ENCODE results near the gene PCDHGA1.
"Not testable (repeated sequence)": the region's sequence is repeated elsewhere in the genome, so short reads cannot be mapped to it uniquely, and the experiment has no call there.

The PCDHGA1 gene

DNA sequence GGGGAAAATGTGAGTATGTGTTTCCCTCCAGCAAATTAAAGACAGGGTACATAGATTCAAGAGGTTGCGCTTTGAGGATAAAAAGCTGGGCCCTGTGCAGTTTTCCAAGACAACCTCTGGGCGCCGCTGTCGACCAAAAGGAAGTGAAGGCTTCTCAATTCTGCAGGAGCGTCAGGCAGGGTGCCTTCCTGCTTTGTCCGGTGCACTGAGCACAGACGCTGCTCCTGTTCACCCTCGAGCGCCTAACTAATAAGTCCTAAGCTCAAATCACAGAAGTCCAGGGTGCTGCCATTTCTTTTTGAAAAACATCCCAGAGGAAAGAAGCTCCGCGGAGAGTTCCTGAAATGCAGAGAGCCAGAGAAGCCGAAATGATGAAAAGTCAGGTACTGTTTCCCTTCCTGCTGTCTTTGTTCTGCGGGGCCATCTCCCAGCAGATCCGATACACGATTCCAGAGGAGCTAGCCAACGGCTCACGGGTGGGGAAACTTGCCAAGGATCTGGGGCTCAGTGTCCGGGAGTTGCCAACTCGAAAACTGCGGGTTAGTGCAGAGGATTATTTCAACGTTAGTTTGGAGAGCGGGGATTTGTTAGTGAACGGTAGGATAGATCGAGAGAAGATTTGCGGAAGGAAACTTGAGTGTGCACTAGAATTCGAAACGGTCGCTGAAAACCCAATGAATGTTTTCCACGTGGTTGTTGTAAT lies 19.8 kb downstream of the PCDHGA1 start, which contains the start of gene PCDHGB1:
Gene PCDHGB1, plus strand, starts transcription at position 183 of the 703 bp plus-strand sequence. Its CDS starts 162 bp downstream, at position 345.
- DNase-seq (ENCODE audit: low read depth) = no peak

DNA sequence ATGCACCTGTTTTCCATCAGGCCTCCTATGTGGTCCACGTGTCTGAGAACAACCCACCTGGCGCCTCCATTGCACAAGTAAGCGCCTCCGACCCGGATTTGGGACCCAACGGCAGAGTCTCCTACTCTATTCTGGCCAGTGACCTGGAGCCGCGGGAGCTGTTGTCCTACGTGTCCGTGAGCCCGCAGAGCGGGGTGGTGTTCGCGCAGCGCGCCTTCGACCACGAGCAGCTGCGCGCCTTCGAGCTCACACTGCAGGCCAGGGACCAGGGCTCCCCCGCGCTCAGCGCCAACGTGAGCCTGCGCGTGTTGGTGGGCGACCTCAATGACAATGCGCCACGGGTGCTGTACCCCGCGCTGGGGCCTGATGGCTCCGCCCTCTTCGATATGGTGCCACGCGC lies 21.3 kb downstream of the PCDHGA1 start:
- DNase-seq (ENCODE audit: low read depth) = no peak

DNA sequence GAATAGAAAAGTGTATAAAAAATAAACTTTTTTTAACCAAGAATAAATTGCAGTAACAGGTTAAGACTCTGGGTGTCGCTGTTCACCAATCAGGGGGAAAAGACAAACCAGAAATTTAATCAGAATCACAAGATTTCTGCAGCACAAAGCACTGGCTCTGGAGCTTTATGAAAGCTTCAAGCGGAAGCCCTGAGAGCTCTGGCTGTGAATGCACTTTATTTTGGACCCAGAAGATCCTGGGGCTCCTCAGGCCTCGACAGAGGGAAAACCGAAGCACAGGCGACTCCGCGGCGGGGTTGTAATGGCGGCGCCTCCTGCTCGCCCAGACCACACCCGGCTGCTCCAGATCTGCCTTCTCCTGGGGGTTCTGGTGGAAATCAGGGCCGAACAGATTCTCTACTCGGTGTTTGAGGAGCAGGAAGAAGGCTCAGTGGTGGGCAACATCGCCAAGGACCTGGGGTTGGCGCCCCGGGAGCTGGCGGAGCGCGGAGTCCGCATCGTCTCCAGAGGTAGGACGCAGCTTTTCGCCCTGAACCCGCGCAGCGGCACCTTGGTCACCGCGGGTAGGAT lies 24.7 kb downstream of the PCDHGA1 start, which contains the start of gene PCDHGA4:
Gene PCDHGA4, plus strand, starts transcription at position 122 of the 570 bp plus-strand sequence. Its CDS starts 87 bp downstream, at position 209.
- no peak for DNase-seq (ENCODE audit: low read depth)

DNA sequence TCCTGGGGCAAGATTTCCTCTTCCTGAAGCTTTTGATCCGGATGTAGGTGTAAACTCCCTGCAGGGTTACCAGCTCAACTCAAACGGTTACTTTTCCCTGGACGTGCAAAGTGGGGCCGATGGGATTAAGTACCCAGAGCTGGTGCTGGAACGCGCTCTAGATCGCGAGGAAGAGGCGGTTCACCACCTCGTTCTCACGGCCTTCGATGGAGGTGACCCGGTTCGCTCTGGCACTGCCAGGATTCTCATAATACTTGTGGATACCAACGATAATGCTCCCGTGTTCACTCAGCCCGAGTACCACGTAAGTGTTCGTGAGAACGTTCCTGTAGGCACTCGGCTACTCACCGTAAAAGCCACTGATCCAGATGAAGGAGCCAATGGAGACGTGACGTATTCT lies 25.3 kb downstream of the PCDHGA1 start:
- DNase-seq (ENCODE audit: low read depth) = no peak

DNA sequence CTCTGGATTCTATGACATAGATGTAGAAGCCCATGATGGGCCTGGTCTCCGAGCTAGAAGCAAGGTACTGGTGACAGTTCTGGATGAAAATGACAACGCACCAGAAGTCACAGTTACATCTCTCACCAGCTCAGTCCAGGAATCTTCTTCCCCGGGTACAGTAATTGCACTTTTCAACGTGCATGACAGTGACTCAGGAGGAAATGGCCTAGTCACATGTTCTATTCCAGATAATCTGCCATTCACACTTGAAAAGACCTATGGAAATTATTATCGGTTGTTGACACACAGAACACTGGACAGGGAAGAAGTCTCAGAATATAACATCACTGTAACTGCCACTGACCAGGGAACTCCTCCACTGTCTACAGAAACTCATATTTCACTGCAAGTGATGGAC lies 25.8 kb downstream of the PCDHGA1 start:
- no peak for DNase-seq (ENCODE audit: low read depth)

DNA sequence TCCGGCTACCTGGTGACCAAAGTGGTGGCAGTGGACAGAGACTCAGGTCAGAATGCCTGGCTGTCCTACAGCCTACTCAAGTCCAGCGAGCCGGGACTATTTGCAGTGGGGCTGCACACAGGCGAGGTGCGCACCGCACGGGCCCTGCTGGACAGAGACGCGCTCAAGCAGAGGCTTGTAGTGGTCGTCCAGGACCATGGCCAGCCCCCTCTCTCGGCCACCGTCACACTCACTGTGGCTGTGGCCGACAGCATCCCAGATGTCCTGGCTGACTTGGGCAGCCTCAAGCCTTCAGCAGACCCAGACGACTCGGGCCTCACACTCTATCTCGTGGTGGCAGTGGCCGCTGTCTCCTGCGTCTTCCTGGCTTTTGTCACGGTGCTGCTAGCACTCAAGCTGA lies 26.6 kb downstream of the PCDHGA1 start:
- no peak for DNase-seq (ENCODE audit: low read depth)

DNA sequence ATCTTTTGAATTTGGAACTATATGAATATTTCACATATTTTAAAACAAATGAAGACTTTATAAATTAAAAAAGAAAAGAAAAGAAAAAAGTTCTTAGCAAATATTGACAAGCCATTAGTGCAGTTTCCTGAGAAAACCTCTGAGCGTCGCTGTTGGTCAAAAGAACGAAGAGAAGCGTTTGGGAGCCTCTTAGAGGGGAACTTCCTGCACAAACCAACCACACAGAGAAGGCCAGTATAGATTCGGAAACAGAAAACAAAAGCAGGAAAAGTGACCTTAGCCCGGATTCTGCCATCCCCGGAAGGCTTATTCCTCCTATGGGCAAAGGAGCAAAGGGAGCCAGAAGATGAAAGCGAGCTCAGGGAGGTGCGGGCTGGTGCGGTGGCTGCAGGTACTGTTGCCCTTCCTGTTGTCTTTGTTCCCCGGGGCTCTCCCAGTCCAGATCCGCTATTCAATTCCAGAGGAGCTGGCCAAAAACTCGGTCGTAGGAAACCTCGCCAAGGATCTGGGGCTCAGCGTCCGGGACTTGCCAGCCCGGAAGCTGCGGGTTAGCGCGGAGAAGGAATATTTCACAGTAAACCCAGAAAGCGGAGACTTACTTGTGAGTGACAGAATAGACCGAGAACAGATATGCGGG lies 29.6 kb downstream of the PCDHGA1 start, which contains the start of gene PCDHGB2:
Gene PCDHGB2, plus strand, starts transcription at position 205 of the 637 bp plus-strand sequence. Its CDS starts 142 bp downstream, at position 347.
- no peak for DNase-seq (ENCODE audit: low read depth)

DNA sequence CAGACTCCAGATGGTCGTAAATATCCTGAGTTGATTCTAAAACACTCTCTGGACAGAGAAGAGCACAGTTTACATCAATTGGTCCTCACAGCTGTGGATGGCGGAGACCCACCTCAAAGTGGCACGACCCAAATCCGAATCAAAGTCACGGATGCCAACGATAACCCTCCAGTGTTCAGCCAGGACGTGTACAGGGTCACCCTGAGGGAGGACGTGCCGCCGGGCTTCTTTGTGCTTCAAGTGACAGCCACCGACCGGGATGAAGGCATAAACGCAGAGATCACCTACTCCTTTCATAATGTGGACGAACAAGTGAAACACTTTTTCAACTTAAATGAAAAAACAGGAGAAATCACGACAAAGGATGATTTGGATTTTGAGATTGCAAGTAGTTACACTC lies 30.4 kb downstream of the PCDHGA1 start:
- DNase-seq (ENCODE audit: low read depth) = no peak

DNA sequence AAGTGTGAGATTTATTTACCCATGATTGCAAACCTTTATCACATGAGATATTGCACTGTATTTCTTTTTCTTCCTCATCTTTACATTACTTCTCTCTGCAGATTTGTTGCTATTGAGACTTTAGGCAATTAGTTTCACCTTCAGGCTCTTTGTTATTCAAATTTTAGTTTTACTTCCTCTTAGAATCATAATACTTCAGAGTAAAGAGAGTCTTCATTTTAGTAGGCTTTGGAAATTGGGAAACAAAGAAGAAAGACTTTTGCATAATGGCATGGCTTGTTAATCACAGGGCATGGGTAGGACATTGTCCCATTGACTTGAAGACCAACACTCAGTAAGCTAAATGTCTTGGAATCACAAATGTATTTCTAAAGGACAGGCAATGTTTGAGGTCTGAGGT lies 32.4 kb downstream of the PCDHGA1 start:
- DNase-seq (ENCODE audit: low read depth) = no peak

DNA sequence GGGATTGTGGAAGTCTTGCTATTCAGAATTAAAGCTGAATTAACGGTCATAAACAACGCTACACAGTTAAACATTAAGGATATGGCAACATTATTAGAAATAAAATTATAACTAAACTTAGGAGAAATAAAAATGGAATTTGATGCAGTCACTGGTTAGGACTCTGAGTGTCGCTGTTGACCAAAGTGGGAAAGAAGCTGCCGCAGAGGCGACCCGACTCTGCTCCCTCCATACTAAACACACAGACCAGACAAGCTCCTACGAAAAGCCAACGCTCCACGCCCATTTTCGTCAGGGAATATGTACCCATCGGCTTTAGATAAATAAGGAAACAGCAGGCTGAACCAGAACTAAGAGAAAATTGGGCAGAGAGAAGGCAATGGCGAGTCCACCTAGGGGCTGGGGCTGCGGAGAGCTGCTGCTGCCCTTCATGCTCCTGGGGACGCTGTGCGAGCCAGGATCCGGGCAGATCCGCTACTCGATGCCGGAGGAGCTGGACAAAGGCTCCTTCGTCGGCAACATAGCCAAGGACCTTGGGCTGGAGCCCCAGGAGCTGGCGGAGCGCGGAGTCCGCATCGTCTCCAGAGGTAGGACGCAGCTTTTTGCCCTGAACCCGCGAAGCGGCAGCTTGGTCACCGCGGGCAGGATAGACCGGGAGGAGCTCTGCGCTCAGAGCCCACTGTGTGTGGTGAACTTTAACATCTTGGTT lies 33.8 kb downstream of the PCDHGA1 start, which contains the start of gene PCDHGA5:
Gene PCDHGA5, plus strand, starts transcription at position 211 of the 709 bp plus-strand sequence. Its CDS starts 169 bp downstream, at position 380.
- DNase-seq (ENCODE audit: low read depth) = no peak

DNA sequence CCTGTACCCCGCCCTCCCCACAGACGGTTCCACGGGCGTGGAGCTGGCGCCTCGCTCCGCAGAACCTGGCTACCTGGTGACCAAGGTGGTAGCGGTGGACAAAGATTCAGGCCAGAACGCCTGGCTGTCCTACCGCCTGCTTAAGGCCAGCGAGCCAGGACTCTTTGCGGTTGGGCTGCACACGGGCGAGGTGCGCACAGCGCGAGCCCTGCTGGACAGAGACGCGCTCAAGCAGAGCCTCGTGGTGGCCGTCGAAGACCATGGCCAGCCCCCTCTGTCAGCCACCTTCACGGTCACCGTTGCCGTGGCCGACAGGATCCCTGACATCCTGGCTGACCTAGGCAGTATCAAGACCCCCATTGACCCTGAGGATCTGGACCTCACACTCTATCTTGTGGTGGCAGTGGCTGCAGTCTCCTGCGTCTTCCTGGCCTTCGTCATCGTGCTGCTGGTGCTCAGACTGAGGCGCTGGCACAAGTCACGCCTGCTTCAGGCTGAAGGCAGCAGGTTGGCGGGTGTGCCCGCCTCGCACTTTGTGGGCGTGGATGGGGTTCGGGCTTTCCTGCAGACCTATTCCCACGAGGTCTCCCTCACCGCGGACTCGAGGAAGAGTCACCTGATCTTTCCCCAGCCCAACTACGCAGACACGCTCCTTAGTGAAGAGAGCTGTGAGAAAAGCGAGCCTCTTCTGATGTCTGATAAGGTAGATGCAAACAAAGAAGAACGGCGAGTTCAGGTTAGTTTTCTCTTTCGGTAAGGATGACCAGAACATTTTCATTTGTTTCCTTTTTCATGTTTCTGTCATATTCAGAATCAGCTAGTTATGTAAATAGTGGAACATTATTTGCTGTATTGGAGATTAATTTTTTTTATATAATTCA lies 35.9 kb downstream of the PCDHGA1 start:
- DNase-seq (ENCODE audit: low read depth) = no peak

DNA sequence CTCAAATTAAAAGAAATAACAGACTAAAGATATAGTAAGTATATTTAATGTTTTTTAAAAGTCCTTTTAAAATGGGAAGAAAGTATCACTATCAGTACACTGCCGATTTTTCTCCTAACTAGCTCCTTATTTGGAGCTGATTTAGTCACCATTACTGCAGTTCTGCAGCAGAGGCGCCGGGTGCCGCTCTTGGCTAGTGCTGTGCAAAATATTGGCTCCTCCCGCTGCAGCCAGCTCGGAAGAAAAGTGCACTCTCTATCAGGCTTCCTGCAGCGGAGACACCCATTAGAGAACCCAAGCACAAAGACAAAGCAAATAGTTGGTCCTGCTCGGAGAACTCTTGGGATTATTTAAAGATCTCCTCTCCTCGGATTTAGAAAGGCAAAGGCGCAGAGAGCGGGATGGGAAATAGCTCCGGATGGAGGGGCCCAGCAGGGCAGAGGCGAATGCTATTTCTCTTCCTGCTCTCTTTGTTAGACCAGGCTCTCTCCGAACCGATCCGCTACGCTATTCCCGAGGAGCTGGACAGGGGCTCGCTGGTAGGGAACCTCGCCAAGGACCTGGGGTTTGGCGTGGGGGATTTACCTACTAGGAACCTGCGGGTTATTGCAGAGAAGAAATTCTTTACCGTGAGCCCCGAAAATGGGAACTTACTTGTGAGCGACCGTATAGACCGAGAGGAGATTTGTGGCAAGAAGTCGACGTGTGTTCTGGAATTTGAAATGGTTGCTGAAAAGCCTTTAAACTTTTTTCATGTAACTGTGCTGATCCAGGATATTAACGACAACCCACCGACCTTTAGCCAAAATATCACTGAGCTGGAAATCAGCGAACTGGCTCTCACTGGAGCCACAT lies 39.9 kb downstream of the PCDHGA1 start, which contains the start of gene PCDHGB3:
Gene PCDHGB3, plus strand, starts transcription at position 249 of the 855 bp plus-strand sequence. Its CDS starts 153 bp downstream, at position 402.
- no peak for DNase-seq (ENCODE audit: low read depth)

DNA sequence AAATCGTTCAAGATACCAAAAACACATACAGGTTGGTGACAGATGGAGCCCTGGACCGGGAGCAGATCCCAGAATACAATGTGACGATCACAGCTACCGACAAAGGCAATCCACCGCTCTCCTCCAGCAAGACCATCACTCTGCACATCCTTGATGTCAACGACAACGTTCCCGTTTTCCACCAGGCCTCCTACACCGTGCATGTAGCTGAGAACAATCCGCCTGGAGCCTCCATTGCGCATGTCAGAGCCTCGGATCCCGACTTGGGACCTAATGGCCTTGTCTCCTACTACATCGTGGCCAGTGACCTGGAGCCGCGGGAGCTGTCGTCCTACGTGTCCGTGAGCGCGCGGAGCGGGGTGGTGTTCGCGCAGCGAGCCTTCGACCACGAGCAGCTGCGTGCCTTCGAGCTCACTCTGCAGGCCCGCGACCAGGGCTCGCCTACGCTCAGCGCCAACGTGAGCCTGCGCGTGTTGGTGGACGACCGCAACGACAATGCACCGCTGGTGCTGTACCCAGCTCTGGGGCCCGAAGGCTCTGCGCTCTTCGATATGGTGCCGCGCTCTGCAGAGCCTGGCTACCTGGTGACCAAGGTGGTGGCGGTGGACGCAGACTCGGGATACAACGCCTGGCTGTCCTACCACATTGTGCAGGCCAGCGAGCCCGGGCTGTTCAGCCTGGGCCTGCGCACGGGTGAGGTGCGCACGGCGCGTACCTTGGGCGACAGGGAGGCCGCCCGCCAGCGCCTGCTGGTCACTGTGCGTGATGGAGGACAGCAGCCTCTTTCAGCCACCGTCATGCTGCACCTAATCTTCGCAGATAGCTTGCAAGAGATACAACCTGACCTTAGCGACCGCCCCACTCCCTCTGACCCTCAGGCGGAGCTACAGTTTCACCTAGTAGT lies 41.5 kb downstream of the PCDHGA1 start:
- DNase-seq (ENCODE audit: low read depth) = no peak

DNA sequence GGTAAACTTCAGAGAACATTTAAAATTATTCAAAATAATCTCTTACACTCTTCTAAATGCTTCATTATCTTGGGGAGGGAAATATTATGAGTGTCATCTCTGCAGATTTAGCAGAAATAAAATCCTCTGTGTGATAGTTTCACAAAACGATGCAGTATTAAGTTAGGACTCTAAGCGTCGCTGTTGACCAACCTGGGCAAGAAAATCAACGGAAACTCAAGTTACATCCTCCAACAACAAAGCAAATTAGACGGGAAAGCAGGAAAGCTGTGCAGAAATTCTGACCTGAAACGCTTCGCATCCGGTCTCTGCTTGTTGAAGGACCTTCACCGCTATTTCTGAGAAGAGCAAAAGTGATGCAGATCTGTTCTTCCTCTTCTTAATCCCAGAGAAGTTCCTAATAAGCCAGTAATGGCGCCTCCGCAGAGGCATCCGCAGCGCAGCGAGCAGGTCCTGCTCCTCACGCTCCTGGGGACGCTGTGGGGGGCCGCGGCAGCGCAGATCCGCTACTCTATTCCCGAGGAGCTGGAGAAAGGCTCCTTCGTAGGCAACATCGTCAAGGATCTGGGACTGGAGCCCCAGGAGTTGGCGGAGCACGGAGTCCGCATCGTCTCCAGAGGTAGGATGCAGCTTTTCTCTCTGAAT lies 43.5 kb downstream of the PCDHGA1 start, which contains the start of gene PCDHGA6:
Gene PCDHGA6, plus strand, starts transcription at position 219 of the 645 bp plus-strand sequence. Its CDS starts 193 bp downstream, at position 412.
- no peak for DNase-seq (ENCODE audit: low read depth)

DNA sequence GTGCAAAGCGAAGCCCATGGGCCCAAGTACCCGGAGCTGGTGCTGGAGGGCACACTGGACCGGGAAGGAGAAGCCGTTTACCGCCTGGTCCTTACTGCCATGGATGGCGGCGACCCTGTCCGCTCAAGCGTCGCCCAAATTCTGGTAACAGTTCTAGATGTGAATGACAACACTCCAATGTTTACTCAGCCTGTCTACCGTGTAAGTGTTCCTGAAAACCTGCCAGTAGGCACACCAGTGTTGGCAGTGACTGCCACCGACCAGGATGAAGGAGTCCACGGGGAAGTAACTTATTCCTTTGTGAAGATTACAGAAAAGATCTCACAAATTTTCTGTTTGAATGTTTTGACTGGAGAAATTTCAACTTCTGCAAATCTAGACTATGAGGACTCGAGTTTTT lies 44.3 kb downstream of the PCDHGA1 start:
- no peak for DNase-seq (ENCODE audit: low read depth)

DNA sequence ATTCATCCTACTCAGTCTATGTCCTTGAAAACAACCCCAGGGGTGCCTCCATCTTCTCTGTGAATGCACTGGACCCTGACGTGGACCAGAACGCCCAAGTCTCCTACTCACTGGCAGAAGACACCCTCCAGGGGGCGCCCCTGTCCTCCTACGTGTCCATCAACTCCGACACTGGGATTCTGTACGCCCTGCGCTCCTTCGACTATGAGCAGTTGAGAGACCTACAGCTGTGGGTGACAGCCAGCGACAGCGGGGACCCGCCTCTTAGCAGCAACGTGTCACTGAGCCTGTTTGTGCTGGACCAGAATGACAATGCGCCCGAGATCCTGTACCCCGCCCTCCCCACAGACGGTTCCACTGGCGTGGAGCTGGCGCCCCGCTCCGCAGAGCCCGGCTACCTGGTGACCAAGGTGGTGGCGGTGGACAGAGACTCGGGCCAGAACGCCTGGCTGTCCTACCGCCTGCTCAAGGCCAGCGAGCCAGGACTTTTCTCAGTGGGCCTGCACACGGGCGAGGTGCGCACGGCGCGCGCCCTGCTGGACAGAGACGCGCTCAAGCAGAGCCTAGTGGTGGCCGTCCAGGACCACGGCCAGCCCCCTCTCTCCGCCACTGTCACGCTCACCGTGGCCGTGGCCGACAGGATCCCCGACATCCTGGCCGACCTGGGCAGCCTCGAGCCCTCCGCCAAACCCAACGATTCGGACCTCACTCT lies 45.3 kb downstream of the PCDHGA1 start:
- DNase-seq (ENCODE audit: low read depth) = not testable (repeated sequence)

DNA sequence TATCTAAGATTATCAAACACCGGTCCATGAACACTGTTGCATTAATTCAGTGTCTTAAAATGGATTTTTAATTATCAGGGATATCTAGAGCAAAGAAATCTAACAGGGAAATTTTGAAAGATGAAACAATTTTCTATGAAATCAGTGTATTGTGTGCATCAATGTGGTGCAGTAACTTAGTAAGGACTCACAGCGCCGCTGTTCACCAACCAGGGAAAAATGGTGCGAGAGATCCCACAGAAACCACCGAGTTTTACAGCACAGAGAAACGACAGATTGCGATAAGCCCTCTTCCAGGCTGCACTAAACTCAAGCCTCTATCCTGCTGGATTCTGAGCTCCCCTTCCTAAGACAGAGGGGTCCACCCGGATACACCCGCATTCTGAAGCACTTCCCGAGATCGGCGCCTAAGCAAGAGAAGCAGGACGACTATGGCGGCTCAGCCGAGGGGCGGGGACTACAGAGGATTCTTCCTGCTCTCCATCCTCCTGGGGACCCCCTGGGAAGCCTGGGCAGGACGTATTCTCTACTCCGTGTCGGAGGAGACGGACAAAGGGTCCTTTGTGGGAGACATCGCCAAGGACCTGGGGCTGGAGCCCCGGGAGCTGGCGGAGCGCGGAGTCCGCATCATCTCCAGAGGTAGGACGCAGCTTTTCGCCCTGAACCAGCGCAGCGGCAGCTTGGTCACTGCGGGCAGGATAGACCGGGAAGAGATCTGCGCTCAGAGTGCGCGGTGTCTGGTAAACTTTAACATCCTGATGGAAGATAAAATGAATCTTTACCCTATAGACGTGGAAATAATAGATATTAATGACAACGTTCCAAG lies 52.4 kb downstream of the PCDHGA1 start, which contains the start of gene PCDHGA7:
Gene PCDHGA7, plus strand, starts transcription at position 274 of the 826 bp plus-strand sequence. Its CDS starts 158 bp downstream, at position 432.
- DNase-seq (ENCODE audit: low read depth) = no peak
